A673 (cell line): ENCODE results near the gene TMC1. TPM values are rescaled to one million over a fixed set of nuclear protein-coding genes. Genes with fewer than 3 reads are reported as not detected.

ENCODE experiments used
- BruUV-seq: library from RNA; stranded (reverse); fragments of 400-500 nt; replicated peaks from 2 replicates; lab custom pipeline; 2021; lab: Mats Ljungman, UMichigan
- CTCF ChIA-PET: fragments of 300-600 bp; sonication (Branson Sonifier 250); formaldehyde crosslinking; loops from one replicate; lab custom pipeline; 2022; ENCODE audit warnings: antibody characterized with exemption; lab: Charles Lee
- POLR2A ChIA-PET: fragments of 300-600 bp; sonication (Branson Sonifier 250); formaldehyde crosslinking; loops from one replicate; lab custom pipeline; 2022; ENCODE audit warnings: antibody characterized with exemption; ENCODE audit not compliant: low non-redundant PET; lab: Charles Lee
- DNase-seq: peaks from one replicate; pipeline ENCODE4 v3.0.0-alpha.2; 2015; ENCODE audit warnings: low spot score
- H3K27ac ChIP-seq: fragments of 200-600 bp; sonication (generic); 2 replicates; pipeline ENCODE4 v1.5.1; 2016; ENCODE audit warnings: mixed run types, low read depth, mild to moderate bottlenecking, mixed read lengths, antibody characterized with exemption, low read length; ENCODE audit not compliant: poor library complexity, severe bottlenecking
- H3K27me3 ChIP-seq: fragments of 200-600 bp; sonication (generic); replicated peaks from 2 replicates; pipeline ENCODE4 v1.6.1; 2017; ENCODE audit warnings: mixed run types, low read depth, mild to moderate bottlenecking, mixed read lengths, antibody characterized with exemption, low read length; ENCODE audit not compliant: insufficient read depth, poor library complexity
- H3K36me3 ChIP-seq: fragments of 200-600 bp; sonication (generic); 2 replicates; pipeline ENCODE4 v1.6.1; 2016; ENCODE audit warnings: mixed run types, mild to moderate bottlenecking, mixed read lengths, antibody characterized with exemption, low read length; ENCODE audit not compliant: insufficient read depth, poor library complexity, severe bottlenecking
- H3K4me1 ChIP-seq: fragments of 200-600 bp; sonication (generic); 2 replicates; pipeline ENCODE4 v1.6.1; 2017; ENCODE audit warnings: mixed run types, mild to moderate bottlenecking, mixed read lengths, antibody characterized with exemption, low read length; ENCODE audit not compliant: insufficient read depth, poor library complexity, severe bottlenecking
- H3K4me3 ChIP-seq: fragments of 200-600 bp; sonication (generic); 2 replicates; pipeline ENCODE4 v1.5.1; 2016; ENCODE audit warnings: low read depth, mixed run types, mild to moderate bottlenecking, mixed read lengths, low read length; ENCODE audit not compliant: poor library complexity, severe bottlenecking
- H3K9me3 ChIP-seq: fragments of 200-600 bp; sonication (generic); 2 replicates; pipeline ENCODE4 v1.6.1; 2016; ENCODE audit warnings: mixed run types, low read depth, mild to moderate bottlenecking, mixed read lengths, antibody characterized with exemption, low read length; ENCODE audit not compliant: poor library complexity, severe bottlenecking
- CTCF ChIP-seq: fragments of 300-800, 200-600 bp; sonication (generic); conservative IDR thresholded peaks from 2 replicates; pipeline ENCODE4 v1.5.1; 2017; ENCODE audit warnings: low read depth, mild to moderate bottlenecking, antibody characterized with exemption, low read length, moderate library complexity, mixed read lengths
- EZH2 ChIP-seq: fragments of 200-600 bp; sonication (generic); IDR thresholded peaks from 2 replicates; pipeline ENCODE4 v1.6.1; 2017; ENCODE audit warnings: borderline replicate concordance, low read depth, mild to moderate bottlenecking, mixed read lengths, antibody characterized with exemption, low read length; ENCODE audit not compliant: poor library complexity, severe bottlenecking
- intact Hi-C: fragments of 100-400 bp; cut with micrococcal nuclease; formaldehyde crosslinking; loops from one replicate; pipeline ENCODE4 v1.10.0; 2022; ENCODE audit not compliant: unreplicated experiment
- total RNA-seq: library from RNA; stranded (reverse); gene quantifications from 2 replicates; pipeline ENCODE4 v1.2.3, GENCODE V29; 2021

Gene TMC1
- total RNA-seq, 1 experiment from 2014 or later: 0.75 TPM

DNA sequence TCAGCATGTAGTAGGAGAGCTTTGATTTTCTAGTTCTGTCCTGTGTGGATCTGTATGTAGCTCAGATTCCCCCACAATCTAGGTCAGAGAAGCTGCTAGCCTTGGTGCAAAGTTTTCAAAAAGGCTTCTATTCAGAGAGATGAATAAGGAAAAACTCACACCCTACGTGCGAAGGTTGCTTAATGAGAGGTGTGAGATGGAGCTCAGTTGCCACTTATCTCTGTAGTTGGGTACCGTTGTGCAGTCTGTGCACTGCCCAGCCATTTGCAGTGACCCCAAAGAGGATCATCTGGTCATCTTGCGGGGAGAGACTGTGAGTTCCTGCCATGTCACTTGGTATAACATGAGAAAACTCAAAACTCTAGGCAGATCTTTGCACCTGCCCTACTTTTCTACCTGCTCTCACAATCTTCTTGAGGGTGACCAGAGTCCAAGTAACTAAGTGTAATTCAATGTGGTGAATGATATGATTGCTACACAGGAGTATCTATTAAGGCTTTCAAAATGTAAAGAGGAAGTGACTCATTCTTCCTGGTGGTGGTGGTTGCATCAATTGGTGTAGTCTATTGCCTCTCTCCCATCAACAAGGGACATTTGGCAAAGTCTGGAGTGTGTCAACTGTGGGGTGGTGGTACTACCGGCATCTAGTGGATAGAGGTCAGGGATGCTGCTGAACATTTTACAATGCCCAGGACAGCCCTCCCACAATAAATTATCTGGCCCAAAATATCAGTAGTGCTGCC, 65.2 kb downstream of the TMC1 start:
- POLR2A ChIA-PET: no interaction called here
- no peak overlapping the region for H3K27ac ChIP-seq
- DNase-seq: peak; percentile 82
- H3K4me1 ChIP-seq: peaks cover 10% of the 10 kb centered on the region
- BruUV-seq: no TSS peak
- H3K9me3 ChIP-seq: no peaks in the 10 kb centered on the region
- no peaks in the 10 kb centered on the region for H3K36me3 ChIP-seq
- TF ChIP-seq EZH2: no peak
- TF ChIP-seq CTCF: no peak
- intact Hi-C loops: no loop called here
- H3K4me3 ChIP-seq: no peak overlapping the region
- no peaks in the 10 kb centered on the region for H3K27me3 ChIP-seq
- CTCF ChIA-PET: no interaction called here

GRCh38 chr9:72588336-72588735, 66.9 kb downstream of the TMC1 start:
- Histone ChIP-seq H3K4me1 (peaks cover 6% of the 10 kb centered on the region), H3K36me3 (no peaks in the 10 kb centered on the region), H3K27ac (no peak overlapping the region), H3K4me3 (no peak overlapping the region), H3K9me3 (no peaks in the 10 kb centered on the region), H3K27me3 (no peaks in the 10 kb centered on the region)
- POLR2A ChIA-PET: no interaction called here
- intact Hi-C loops: no loop called here
- CTCF ChIA-PET: no interaction called here
- TF ChIP-seq CTCF (no peak), EZH2 (no peak)
- no peak for DNase-seq
- BruUV-seq: no TSS peak

DNA sequence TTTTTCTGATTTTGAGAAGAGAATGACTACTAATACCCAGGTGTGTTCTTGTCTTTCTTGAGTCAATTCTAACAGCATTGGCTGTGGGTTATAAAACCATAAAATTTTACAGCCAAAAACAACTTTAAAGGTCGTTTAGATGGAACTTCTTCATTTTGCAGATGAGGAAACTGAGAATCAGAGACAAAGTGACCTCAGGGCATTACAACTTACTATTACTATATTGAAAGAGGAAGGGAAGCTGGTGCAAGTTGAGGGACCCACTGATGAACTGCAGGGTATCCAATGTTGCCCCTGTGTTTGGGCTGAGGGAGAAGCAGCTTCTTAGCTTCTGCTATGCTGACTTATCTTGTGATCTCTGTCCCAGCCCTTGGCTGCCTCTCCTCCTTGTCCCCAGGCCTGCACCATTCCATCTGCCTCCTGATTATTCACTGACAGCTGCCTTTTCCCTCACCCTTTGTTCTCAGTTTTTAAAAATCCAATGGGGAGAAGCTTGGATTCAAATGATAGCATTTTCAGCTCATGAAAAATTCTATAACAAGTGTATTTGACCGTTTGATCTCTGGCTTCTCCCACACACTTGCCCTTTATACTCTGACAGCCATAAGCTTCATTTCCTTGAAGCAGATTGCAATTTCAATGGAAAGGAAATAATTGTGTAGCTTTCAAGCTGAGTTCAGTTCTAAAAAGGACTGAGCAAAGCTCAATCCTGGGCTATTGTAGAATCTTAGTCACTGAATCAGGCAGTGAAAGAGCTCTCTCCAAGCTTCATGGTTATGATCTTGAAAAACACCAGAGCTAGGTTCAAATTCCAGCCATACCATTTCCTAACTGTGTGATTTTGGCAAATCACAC, 68.5 kb downstream of the TMC1 start:
- Histone ChIP-seq H3K4me3 (no peak overlapping the region), H3K4me1 (peaks cover 3% of the 10 kb centered on the region), H3K27me3 (no peaks in the 10 kb centered on the region), H3K9me3 (no peaks in the 10 kb centered on the region), H3K27ac (no peak overlapping the region), H3K36me3 (no peaks in the 10 kb centered on the region)
- ChIA-PET POLR2A (no interaction called here), CTCF (interaction anchor here (0.6 kb wide), 1 partner anchor 274 kb away, joined by 8 read pairs; no protein-coding TSS in a partner anchor)
- TF ChIP-seq CTCF (no peak), EZH2 (no peak)
- no TSS peak for BruUV-seq
- peak; percentile 45 for DNase-seq
- intact Hi-C loops: loop anchor here (5.0 kb wide), 1 partner anchor 553 kb away; no protein-coding TSS in a partner anchor
